Nephron progenitor cell (in vitro differentiated cells): ENCODE results near the gene ORAI1.
"Not testable (repeated sequence)": the region's sequence is repeated elsewhere in the genome, so short reads cannot be mapped to it uniquely, and the experiment has no call there.

Experiments
- DNase-seq: peaks from one replicate; pipeline ENCODE4 v3.0.0; 2021
- H3K27ac Mint-ChIP-seq: 2 replicates; pipeline ENCODE4 v1.8.0; 2021; ENCODE audit warnings: mild to moderate bottlenecking, moderate library complexity, mixed read lengths
- H3K27me3 Mint-ChIP-seq: 2 replicates; pipeline ENCODE4 v1.8.0; 2021; ENCODE audit warnings: mild to moderate bottlenecking, low read depth, mixed read lengths; ENCODE audit not compliant: poor library complexity
- H3K36me3 Mint-ChIP-seq: 2 replicates; pipeline ENCODE4 v1.8.0; 2021; ENCODE audit warnings: low read depth, mixed read lengths
- H3K4me1 Mint-ChIP-seq: 2 replicates; pipeline ENCODE4 v1.8.0; 2021; ENCODE audit warnings: mixed read lengths
- H3K4me3 Mint-ChIP-seq: 2 replicates; pipeline ENCODE4 v1.8.0; 2021; ENCODE audit warnings: mild to moderate bottlenecking, moderate library complexity, mixed read lengths
- H3K9me3 Mint-ChIP-seq: 2 replicates; pipeline ENCODE4 v1.8.0; 2021; ENCODE audit warnings: mild to moderate bottlenecking, moderate library complexity, mixed read lengths
- TF ChIP-seq, protein P1 (sequence below): fragments of 200-600 bp; sonication (generic); IDR thresholded peaks from 2 replicates; pipeline ENCODE4 v1.5.0; 2021; ENCODE audit warnings: antibody characterized with exemption

Gene ORAI1

DNA sequence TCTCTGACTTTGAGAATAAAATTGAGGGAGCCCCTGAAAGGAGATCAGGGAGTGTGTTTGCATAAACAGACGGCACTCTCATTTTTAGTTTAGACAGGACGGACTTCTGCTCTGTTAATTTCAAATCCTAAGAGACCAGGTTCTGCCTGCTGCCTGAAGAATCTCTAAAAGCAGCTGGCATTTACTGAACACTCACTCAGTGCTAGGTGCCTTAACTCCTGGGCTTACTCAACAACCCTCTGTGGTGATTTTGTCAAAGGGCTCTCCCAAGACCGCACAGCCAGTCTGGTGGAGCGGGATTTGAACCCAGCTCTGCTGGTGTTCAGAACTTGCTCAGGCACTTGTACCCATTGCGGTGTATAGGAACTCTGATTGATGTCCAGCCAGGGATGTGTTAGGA, 2.2 kb downstream of the ORAI1 start:
- peaks cover 70% of the 10 kb centered on the region for H3K4me1 Mint-ChIP-seq
- H3K27me3 Mint-ChIP-seq = no peaks in the 10 kb centered on the region
- no peak overlapping the region for H3K27ac Mint-ChIP-seq
- H3K4me3 Mint-ChIP-seq = peak overlapping the region; percentile 86
- TF ChIP-seq, protein P1, sequence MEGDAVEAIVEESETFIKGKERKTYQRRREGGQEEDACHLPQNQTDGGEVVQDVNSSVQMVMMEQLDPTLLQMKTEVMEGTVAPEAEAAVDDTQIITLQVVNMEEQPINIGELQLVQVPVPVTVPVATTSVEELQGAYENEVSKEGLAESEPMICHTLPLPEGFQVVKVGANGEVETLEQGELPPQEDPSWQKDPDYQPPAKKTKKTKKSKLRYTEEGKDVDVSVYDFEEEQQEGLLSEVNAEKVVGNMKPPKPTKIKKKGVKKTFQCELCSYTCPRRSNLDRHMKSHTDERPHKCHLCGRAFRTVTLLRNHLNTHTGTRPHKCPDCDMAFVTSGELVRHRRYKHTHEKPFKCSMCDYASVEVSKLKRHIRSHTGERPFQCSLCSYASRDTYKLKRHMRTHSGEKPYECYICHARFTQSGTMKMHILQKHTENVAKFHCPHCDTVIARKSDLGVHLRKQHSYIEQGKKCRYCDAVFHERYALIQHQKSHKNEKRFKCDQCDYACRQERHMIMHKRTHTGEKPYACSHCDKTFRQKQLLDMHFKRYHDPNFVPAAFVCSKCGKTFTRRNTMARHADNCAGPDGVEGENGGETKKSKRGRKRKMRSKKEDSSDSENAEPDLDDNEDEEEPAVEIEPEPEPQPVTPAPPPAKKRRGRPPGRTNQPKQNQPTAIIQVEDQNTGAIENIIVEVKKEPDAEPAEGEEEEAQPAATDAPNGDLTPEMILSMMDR = no peak
- no peaks in the 10 kb centered on the region for H3K9me3 Mint-ChIP-seq
- DNase-seq = no peak
- peaks cover 10% of the 10 kb centered on the region for H3K36me3 Mint-ChIP-seq

DNA sequence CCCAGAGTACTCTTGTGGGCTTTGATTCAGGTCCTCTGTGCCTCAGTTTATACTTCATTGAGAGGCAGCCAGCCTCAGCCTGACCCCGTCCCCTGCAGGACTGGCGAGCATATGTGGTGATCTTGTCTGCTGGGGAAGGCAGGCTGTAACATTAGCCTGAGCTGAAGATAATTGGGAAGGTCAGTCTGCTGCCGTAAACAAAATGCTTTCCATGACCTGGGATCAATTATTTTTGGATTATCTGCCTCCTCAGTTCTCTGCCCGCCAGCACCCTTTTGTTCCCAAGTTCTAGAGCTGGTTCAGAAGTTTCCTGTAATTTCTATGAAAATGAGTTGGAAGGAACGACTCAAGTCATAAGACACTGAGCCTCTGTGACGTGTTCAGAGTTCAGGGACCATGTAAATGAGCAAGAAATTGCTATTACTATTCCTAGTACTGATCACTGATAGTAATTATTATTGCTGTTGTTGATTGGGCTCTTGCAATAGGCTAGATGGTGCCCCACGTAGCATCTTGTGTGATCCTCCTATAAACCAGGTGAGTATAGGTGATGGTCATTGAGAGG, 4.5 kb downstream of the ORAI1 start:
- peaks cover 18% of the 10 kb centered on the region for H3K36me3 Mint-ChIP-seq
- TF ChIP-seq, protein P1 = no peak
- peaks cover 71% of the 10 kb centered on the region for H3K4me1 Mint-ChIP-seq
- no peak overlapping the region for H3K4me3 Mint-ChIP-seq
- peaks cover 3% of the 10 kb centered on the region for H3K9me3 Mint-ChIP-seq
- H3K27ac Mint-ChIP-seq = peak overlapping the region; percentile 64
- no peaks in the 10 kb centered on the region for H3K27me3 Mint-ChIP-seq
- no peak for DNase-seq

GRCh38 chr12:121632069-121632970, 6.0 kb downstream of the ORAI1 start:
- peak overlapping the region; percentile 23 for H3K4me3 Mint-ChIP-seq
- H3K27me3 Mint-ChIP-seq = no peaks in the 10 kb centered on the region
- TF ChIP-seq, protein P1 = no peak
- H3K4me1 Mint-ChIP-seq = peaks cover 72% of the 10 kb centered on the region
- peak overlapping the region; percentile 86 for H3K27ac Mint-ChIP-seq
- H3K36me3 Mint-ChIP-seq = peaks cover 18% of the 10 kb centered on the region
- DNase-seq = no peak
- peaks cover 3% of the 10 kb centered on the region for H3K9me3 Mint-ChIP-seq

- H3K27me3 Mint-ChIP-seq, H3K4me3 Mint-ChIP-seq, H3K27ac Mint-ChIP-seq: not testable (repeated sequence)
Observed at GRCh38 chr12:121633833-121634196, 7.5 kb downstream of the ORAI1 start.

GRCh38 chr12:121634836-121635235, 8.5 kb downstream of the ORAI1 start:
- Mint-ChIP-seq H3K36me3 (peaks cover 18% of the 10 kb centered on the region), H3K4me3 (no peak overlapping the region), H3K4me1 (peaks cover 56% of the 10 kb centered on the region), H3K9me3 (peaks cover 3% of the 10 kb centered on the region), H3K27ac (peak overlapping the region; percentile 51), H3K27me3 (no peaks in the 10 kb centered on the region)
- TF ChIP-seq, protein P1 = no peak
- DNase-seq = no peak

More at GRCh38 chr12:121633833-121634196, 7.5 kb downstream of the ORAI1 start:
- DNase-seq, H3K9me3 Mint-ChIP-seq: not testable (repeated sequence)
- Mint-ChIP-seq H3K36me3 (peaks cover 18% of the 10 kb centered on the region), H3K4me1 (peaks cover 66% of the 10 kb centered on the region)

GRCh38 chr12:121637231-121637914, 11.0 kb downstream of the ORAI1 start:
- H3K4me3 Mint-ChIP-seq = no peak overlapping the region
- H3K9me3 Mint-ChIP-seq = peaks cover 3% of the 10 kb centered on the region
- no peak for DNase-seq
- peaks cover 18% of the 10 kb centered on the region for H3K36me3 Mint-ChIP-seq
- H3K27me3 Mint-ChIP-seq = no peaks in the 10 kb centered on the region
- TF ChIP-seq, protein P1 = no peak
- H3K4me1 Mint-ChIP-seq = peaks cover 32% of the 10 kb centered on the region
- peak overlapping the region; percentile 85 for H3K27ac Mint-ChIP-seq
